LNCaP clone FGC (cell line): ENCODE measurements around the gene REEP6.
"Not testable (repeated sequence)": the region's sequence is repeated elsewhere in the genome, so short reads cannot be mapped to it uniquely, and the experiment has no call there.

Experiments used
- DNase-seq: peaks from one replicate; pipeline ENCODE4 v3.0.0-alpha.2; 2011; ENCODE audit warnings: low read depth
- H3K4me3 ChIP-seq: 2 replicates; pipeline ENCODE4 v1.5.1; 2011; ENCODE audit warnings: mild to moderate bottlenecking, low read depth, low read length, control low read depth
- CTCF ChIP-seq: IDR thresholded peaks from 2 replicates; pipeline ENCODE4 v1.5.1; 2012; ENCODE audit warnings: mild to moderate bottlenecking; ENCODE audit not compliant: control insufficient read depth, insufficient read depth; ENCODE audit errors: extremely low read depth

The REEP6 gene

GRCh38 chr19:1496714-1497577, 6.0 kb downstream of the REEP6 start:
- no peak for TF ChIP-seq CTCF
- H3K4me3 ChIP-seq, result no peak overlapping the region
- DNase-seq, result no peak

GRCh38 chr19:1497578-1498235, 6.7 kb downstream of the REEP6 start:
- no peak for DNase-seq
- TF ChIP-seq CTCF, result no peak
- no peak overlapping the region for H3K4me3 ChIP-seq

- not testable (repeated sequence) for DNase-seq, H3K4me3 ChIP-seq
Measured at GRCh38 chr19:1499231-1499630, 8.2 kb downstream of the REEP6 start.

GRCh38 chr19:1501200-1501595, 10.2 kb downstream of the REEP6 start:
- H3K4me3 ChIP-seq, result no peak overlapping the region
- no peak for TF ChIP-seq CTCF
- DNase-seq, result no peak

GRCh38 chr19:1502433-1503088, 11.6 kb downstream of the REEP6 start:
- TF ChIP-seq CTCF, result no peak
- DNase-seq, result no peak
- H3K4me3 ChIP-seq, result no peak overlapping the region

GRCh38 chr19:1503089-1503924, 12.3 kb downstream of the REEP6 start:
- TF ChIP-seq CTCF, result peak; percentile 77
- no peak for DNase-seq
- H3K4me3 ChIP-seq, result no peak overlapping the region
